ENCODE results near the gene PCNT. TPM values are rescaled to one million over a fixed set of nuclear protein-coding genes. Genes with fewer than 3 reads are reported as not detected.

The PCNT gene
- total and polyA plus RNA-seq, 9 of the 15 experiments (the other 6 are each of a cell fraction or from before 2014, with no cell fraction given), result 9.1 to 53.5 (median 31.3) TPM

GRCh38 chr21:46320331-46320801 is 3.6 kb upstream of the PCNT start (continued):
- TF ChIP-seq AFF1 (IDR thresholded peaks at IDR 0.05; ENCODE audit: low read depth in 1 of 2, partially characterized antibody in 2 of 2) (peak in 1 of 2 experiments; percentile 92), TAF7 (tag; IDR thresholded peaks at IDR 0.05) (no peak), HLTF (IDR thresholded peaks at IDR 0.05) (peak; percentile 98), ZNF717 (CRISPR knock-in tag; IDR thresholded peaks at IDR 0.05) (no peak), POLR2G (IDR thresholded peaks at IDR 0.05; ENCODE audit: low read depth, low read length) (0 out of 2 replicates have a peak, but pooled peaks have one; percentile 21), NCOA2 (IDR thresholded peaks at IDR 0.05; ENCODE audit: partially characterized antibody in 2 of 2) (no peak), MCM5 (IDR thresholded peaks at IDR 0.05; ENCODE audit: low read depth) (no peak), ZNF146 (CRISPR knock-in tag; IDR thresholded peaks at IDR 0.05; ENCODE audit: unreplicated experiment) (no peak), TOE1 (IDR thresholded peaks at IDR 0.05; ENCODE audit: borderline replicate concordance) (peak; percentile 61; the same call in 1 of the 2 replicates), TOE1 (CRISPR knock-in tag; IDR thresholded peaks at IDR 0.05; ENCODE audit: borderline replicate concordance, low read depth) (no peak), TBL1XR1 (IDR thresholded peaks at IDR 0.05; ENCODE audit: low read length in 2 of 2) (peak; percentile 99), ZEB2 (IDR thresholded peaks at IDR 0.05) (peak; percentile 63; the same call in 1 of the 2 replicates), ZNF436 (CRISPR knock-in tag; IDR thresholded peaks at IDR 0.05) (no peak), POLR3G (IDR thresholded peaks at IDR 0.05; ENCODE audit: extremely low read depth, insufficient read length, insufficient replicate concordance) (no peak), ATF4 (CRISPR knock-in tag; IDR thresholded peaks at IDR 0.05) (0 out of 2 replicates have a peak, but pooled peaks have one; percentile 5), ZNF212 (CRISPR knock-in tag; IDR thresholded peaks at IDR 0.05) (no peak), ZNF408 (CRISPR knock-in tag; IDR thresholded peaks at IDR 0.05; ENCODE audit: low read depth) (no peak), YY1 (IDR thresholded peaks at IDR 0.05; ENCODE audit: borderline replicate concordance in 1 of 3, control insufficient read depth in 1 of 3, extremely low read depth in 1 of 3, insufficient read depth in 3 of 3, insufficient read length in 1 of 3, insufficient replicate concordance in 2 of 3, low read depth in 1 of 3, low read length in 2 of 3) (peak in 1 of 3 experiments; percentile 14), ILK (tag; IDR thresholded peaks at IDR 0.05; ENCODE audit: borderline replicate concordance, low read depth) (no peak), POLR2H (tag; IDR thresholded peaks at IDR 0.05; ENCODE audit: low read depth) (0 out of 2 replicates have a peak, but pooled peaks have one; percentile 45), ZNF511 (CRISPR knock-in tag; IDR thresholded peaks at IDR 0.05) (no peak), ZNF175 (CRISPR knock-in tag; IDR thresholded peaks at IDR 0.05; ENCODE audit: low read depth) (peak; percentile 87), ZNF124 (CRISPR knock-in tag; IDR thresholded peaks at IDR 0.05) (no peak)
